Measurements from ENCODE around the gene FOXL2.

Gene FOXL2

DNA sequence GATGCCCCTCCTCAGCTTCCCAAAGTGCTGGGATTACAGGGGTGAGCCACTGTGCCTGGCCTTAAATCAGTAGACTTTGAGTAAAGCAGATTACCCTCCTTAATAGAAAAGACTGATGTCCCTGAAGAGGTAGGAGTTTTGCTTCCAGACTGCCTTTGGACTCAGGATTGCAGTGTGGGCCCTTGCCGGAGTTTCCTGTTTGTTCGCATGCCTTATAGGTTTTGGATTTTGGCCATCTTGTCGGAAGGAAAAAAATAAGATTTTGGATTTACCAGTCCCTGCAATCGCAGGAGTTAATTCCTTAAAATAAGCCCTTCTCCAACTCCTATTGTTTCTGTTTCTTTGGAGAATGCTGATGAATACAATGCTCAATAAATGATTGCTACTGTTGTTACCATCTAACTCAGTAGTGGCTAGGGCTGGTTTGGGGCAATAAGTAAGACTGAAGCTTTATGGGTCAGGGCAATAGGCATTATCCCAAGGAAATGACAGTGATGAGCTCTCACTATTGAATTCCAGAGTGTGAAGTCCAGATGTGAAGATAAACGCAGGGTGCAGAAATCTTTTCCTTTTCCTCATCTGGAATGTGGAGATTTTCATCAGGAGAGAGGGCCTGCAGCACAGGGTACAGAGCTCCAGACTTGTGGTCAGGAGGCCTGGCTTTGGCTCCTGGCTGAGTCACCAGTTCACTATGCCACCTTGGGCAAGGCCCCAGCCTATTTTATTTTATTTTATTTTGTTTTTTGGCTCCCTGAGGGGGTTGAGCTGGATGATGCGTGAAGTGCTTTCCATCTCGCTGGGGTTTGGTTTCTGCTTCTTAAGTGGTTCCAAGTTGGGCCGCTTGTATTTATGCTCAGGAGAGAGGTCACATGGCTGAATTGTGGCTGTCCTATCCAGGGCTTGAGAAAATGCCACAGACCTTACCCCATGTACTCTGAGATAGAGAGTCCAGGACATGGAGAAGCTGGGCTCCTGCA is 25.3 kb downstream of the FOXL2 start:
- Mint-ChIP-seq H3K4me3 (no peak overlapping the region), H3K9me3 (no peaks in the 10 kb centered on the region), H3K4me1 (peaks cover 7% of the 10 kb centered on the region), H3K27ac (peak overlapping the region in 1 of 2 donors; percentile 21), H3K27me3 (peaks cover 38% of the 10 kb centered on the region)
- ATAC-seq, result no peak
- DNase-seq, result no peak

DNA sequence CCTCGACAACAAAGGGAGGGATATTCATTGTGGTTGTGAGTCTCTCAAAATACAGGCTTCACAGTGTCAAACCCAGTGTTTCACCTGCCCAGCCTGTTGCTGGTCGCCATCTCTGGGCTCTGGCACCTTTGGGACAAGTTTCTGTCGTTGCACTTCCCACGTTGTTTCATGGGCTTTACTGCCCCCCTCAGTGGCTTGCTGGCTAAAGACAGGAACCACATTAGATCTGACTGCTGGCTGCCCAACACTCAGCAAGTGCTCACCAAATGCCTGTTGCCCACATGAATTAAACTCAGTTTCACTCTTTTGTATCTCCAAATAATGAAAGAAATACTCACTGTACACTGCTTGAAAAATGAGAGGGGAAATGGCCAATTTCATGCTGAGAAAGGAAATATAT is 27.6 kb downstream of the FOXL2 start:
- ATAC-seq (no peak), DNase-seq (no peak)
- H3K4me3 Mint-ChIP-seq, result no peak overlapping the region
- no peaks in the 10 kb centered on the region for H3K9me3 Mint-ChIP-seq
- H3K27ac Mint-ChIP-seq, result no peak overlapping the region
- peaks cover 31% of the 10 kb centered on the region for H3K27me3 Mint-ChIP-seq
- H3K4me1 Mint-ChIP-seq, result peaks cover 14% of the 10 kb centered on the region

DNA sequence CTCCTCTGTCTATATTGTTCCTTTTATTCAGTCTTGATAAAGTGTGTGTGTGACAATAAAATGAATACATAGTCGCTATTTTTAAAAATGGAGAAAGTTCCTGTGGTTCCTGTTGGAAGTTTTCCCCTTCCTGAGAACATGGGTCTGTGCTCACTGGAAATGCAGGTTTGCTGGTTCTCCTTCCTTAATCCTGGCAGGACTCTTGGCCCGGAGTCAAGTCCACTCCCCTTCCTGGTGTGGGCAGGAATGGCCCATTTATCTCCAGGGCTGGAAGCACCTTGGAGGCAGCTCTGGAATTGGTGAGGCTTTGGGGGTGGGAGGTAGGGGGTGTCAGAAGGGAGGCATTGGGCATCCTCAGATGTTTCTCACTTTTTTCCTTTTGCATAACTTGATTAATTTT is 30.1 kb downstream of the FOXL2 start:
- H3K27ac Mint-ChIP-seq, result no peak overlapping the region
- DNase-seq, result no peak
- ATAC-seq, result no peak
- peaks cover 23% of the 10 kb centered on the region for H3K27me3 Mint-ChIP-seq
- H3K9me3 Mint-ChIP-seq, result no peaks in the 10 kb centered on the region
- no peak overlapping the region for H3K4me3 Mint-ChIP-seq
- H3K4me1 Mint-ChIP-seq, result peaks cover 7% of the 10 kb centered on the region

DNA sequence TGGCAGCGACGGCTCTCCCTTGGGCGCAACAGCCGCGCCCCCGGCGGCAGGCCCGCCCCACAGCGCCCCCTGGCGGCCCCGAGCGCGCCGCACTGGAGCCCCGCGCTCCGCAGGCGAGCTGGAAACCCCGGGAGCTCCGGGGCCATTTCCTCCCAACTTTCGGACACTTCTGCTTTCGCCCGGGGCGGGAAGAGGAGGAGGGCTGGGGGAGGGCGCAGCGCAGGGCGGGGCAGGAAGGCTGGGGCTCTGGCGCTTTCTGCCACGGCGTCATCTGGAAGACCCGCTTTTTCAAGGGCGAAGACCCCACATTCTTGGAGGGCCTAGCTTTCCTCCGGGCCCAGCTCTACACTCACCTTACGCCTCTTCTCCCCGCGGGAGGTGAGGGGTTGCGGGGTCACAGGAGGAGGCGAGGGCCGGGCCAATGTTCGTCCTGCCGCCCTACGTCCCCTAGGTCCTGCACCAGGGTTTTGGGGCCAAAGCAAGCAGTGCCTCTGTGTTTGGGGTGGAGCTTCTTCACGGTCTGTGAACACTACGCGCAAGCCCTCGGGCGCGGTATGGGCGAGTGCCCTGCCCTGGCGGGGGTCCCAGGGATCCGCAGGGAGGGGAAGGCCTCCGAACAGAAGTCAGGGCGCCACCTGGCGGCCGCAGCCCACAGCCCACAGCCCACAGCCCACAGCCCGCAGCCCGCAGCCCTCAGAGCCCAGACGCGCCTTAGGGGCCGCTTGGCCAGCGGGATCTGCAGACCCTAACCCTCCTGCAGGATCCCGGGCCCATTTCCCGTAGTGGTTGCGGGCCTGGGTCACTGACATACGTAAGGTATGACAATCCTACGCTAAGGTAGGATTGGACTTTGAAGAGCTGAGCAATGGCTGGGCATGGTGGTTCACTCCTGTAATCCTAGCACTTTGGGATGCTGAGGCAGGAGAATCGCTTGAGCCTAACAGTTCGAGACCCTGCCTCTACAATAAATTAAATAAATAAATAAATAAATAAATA is 31.1 kb downstream of the FOXL2 start:
- Mint-ChIP-seq H3K27me3 (peaks cover 23% of the 10 kb centered on the region), H3K9me3 (no peaks in the 10 kb centered on the region), H3K4me3 (peak overlapping the region; percentile 87 to 93), H3K27ac (peak overlapping the region; percentile 87 to 91), H3K4me1 (peaks cover 7% of the 10 kb centered on the region)
- DNase-seq (peak; percentile 89 to 91), ATAC-seq (peak; percentile 94)

- ATAC-seq (peak; percentile 21), DNase-seq (no peak)
- Mint-ChIP-seq H3K27ac (no peak overlapping the region), H3K4me3 (peak overlapping the region; percentile 87 to 93), H3K9me3 (no peaks in the 10 kb centered on the region), H3K4me1 (peaks cover 7% of the 10 kb centered on the region), H3K27me3 (peaks cover 21% of the 10 kb centered on the region)
Measured at GRCh38 chr3:138914870-138915502, 32.0 kb downstream of the FOXL2 start.

DNA sequence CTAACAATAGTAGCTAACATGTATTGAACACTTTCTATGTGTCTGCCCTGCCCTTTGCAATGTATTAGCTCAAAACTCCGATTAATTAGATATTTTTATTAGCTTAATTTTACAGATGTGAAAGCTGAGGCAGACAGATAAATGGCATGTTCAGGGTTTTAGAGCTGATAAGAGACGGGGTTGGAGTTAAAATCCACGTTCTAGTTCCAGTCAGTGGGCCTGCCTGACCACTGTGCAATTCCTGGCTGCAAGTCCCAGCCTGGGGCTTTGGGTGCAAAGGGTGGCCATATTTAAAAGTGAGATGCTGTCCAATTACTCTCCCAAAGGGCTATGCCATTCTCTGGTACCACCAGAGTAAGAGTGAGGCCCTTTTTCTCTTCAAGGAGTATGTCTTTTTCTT is 33.2 kb downstream of the FOXL2 start:
- no peak overlapping the region for H3K4me3 Mint-ChIP-seq

DNA sequence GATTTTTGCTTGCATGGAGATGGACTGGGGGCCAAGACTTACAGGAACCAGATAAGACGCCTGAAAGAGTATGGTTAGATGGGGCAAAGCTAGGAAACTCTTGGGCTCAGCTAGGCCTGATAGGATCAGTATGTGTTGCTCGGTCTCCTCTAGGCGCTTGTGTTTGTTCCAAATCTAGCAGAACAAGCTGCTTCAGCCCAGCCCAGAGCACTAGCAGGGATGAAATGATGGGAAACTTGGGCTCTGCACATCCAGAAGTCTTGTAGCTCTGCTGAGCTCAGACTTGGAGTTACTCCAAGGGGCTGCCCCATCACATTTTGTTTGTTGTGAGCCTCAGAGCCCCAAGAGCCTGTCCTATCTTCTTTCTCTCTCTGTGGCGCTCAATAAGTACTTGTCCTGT is 34.7 kb downstream of the FOXL2 start:
- H3K27me3 Mint-ChIP-seq, result peaks cover 2% of the 10 kb centered on the region
- no peak overlapping the region for H3K27ac Mint-ChIP-seq
- H3K4me1 Mint-ChIP-seq, result peaks cover 7% of the 10 kb centered on the region
- no peak for ATAC-seq
- no peak for DNase-seq
- H3K9me3 Mint-ChIP-seq, result no peaks in the 10 kb centered on the region
- no peak overlapping the region for H3K4me3 Mint-ChIP-seq

More for the DNA sequence above, 33.2 kb downstream of the FOXL2 start:
- no peak for ATAC-seq
- no peaks in the 10 kb centered on the region for H3K9me3 Mint-ChIP-seq
- DNase-seq, result no peak
- H3K4me1 Mint-ChIP-seq, result peaks cover 7% of the 10 kb centered on the region
- H3K27me3 Mint-ChIP-seq, result peaks cover 15% of the 10 kb centered on the region
- no peak overlapping the region for H3K27ac Mint-ChIP-seq

DNA sequence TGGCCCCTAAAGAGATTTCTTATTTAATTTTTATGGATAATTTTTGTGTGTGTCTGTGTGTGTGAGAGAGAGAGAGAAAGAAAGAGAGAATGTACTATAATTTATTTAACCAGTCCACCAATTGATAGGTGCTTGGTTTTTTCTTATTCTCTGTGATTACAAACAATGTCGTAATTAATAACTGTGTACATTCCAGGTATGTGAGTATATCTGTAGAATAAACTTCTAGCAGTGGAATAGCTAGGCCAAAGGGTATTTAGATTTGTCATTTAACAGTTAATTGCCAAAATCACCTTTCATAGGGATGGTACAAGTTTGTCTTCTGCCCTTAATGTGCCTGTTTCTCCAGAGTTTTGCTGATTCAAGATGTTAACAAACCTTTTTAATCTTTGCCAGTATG is 35.3 kb downstream of the FOXL2 start:
- ATAC-seq (no peak), DNase-seq (no peak)
- Mint-ChIP-seq H3K4me1 (peaks cover 7% of the 10 kb centered on the region), H3K27ac (no peak overlapping the region), H3K27me3 (no peaks in the 10 kb centered on the region), H3K4me3 (no peak overlapping the region), H3K9me3 (no peaks in the 10 kb centered on the region)

DNA sequence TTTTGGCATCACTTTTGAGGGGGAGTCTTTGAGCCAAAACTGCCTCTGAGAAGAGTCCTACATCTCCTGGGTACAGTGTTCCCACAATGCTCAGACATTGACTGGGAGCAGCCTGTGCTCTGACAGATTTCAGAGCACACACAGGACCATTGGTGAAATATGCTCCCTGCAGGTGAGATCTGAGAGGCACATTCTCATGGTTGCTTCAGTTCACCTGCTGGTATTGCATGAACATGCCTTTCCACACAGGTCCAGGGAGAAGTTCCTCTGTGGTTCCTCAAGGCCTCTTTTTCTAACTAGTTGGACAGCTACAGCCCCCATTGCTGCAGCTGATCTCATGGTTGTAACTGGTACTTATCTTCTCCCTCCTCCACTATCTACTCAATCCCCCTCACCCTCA is 37.0 kb downstream of the FOXL2 start:
- Mint-ChIP-seq H3K27me3 (no peaks in the 10 kb centered on the region), H3K4me1 (peaks cover 3% of the 10 kb centered on the region), H3K4me3 (no peak overlapping the region), H3K27ac (no peak overlapping the region), H3K9me3 (no peaks in the 10 kb centered on the region)
- ATAC-seq (no peak), DNase-seq (no peak)

DNA sequence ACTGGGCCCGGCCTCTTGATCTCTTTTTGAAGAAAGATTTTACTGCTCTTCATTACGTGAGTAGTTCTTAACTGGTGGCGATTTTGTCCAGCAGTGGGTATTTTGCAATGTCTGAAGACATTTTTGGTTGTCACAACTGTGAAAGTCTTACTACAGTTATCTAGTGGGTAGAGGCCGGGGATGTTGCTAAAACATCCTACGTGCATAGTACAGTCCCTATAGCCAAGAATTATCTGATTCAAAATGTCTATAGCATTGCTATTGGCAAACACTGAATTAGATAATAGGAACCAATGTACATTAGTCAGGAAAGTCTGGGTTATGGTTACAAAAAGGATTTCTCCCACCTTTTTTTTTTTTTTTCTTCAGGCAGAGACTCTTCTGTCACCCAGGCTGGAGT is 38.1 kb downstream of the FOXL2 start:
- ATAC-seq, result no peak
- no peak for DNase-seq
- H3K4me3 Mint-ChIP-seq, result no peak overlapping the region
- H3K9me3 Mint-ChIP-seq, result no peaks in the 10 kb centered on the region
- no peak overlapping the region for H3K27ac Mint-ChIP-seq
- no peaks in the 10 kb centered on the region for H3K27me3 Mint-ChIP-seq
- H3K4me1 Mint-ChIP-seq, result no peaks in the 10 kb centered on the region

GRCh38 chr3:138907539-138907938 is 39.4 kb downstream of the FOXL2 start:
- Mint-ChIP-seq H3K27ac (no peak overlapping the region), H3K9me3 (no peaks in the 10 kb centered on the region), H3K4me3 (no peak overlapping the region), H3K27me3 (no peaks in the 10 kb centered on the region), H3K4me1 (no peaks in the 10 kb centered on the region)
- DNase-seq, result no peak
- ATAC-seq, result no peak

DNA sequence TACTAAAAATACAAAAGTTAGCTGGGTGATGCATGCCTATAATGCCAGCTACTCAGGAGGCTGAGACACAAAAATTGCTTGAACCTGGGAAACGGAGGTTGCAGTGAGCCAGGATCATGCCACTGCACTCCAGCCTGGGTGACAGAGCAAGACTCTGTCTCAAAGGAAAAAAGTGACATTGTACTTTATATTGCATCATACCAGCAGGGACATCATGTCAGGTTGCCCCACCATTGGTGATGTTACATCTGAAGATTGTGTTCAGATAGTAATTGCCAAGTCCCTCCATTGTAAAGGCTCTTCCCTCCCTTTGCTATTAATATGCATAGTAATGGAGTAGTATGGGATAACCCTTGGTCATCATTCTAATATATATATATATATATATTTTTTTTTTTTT is 44.8 kb downstream of the FOXL2 start:
- Mint-ChIP-seq H3K4me1 (no peaks in the 10 kb centered on the region), H3K27ac (no peak overlapping the region), H3K9me3 (no peaks in the 10 kb centered on the region), H3K4me3 (no peak overlapping the region), H3K27me3 (no peaks in the 10 kb centered on the region)
- ATAC-seq, result no peak
- DNase-seq, result no peak

- no peaks in the 10 kb centered on the region for H3K9me3 Mint-ChIP-seq
- no peaks in the 10 kb centered on the region for H3K4me1 Mint-ChIP-seq
- DNase-seq (no peak), ATAC-seq (no peak)
- H3K27me3 Mint-ChIP-seq, result no peaks in the 10 kb centered on the region
- H3K27ac Mint-ChIP-seq, result no peak overlapping the region
- H3K4me3 Mint-ChIP-seq, result no peak overlapping the region
Measured at GRCh38 chr3:138901567-138901966, 45.4 kb downstream of the FOXL2 start.

- H3K27me3 Mint-ChIP-seq, result no peaks in the 10 kb centered on the region
- no peaks in the 10 kb centered on the region for H3K9me3 Mint-ChIP-seq
- no peak for DNase-seq
- no peaks in the 10 kb centered on the region for H3K4me1 Mint-ChIP-seq
- H3K27ac Mint-ChIP-seq, result no peak overlapping the region
- ATAC-seq, result no peak
- no peak overlapping the region for H3K4me3 Mint-ChIP-seq
Measured at GRCh38 chr3:138899351-138899991, 47.5 kb downstream of the FOXL2 start.

- H3K27me3 Mint-ChIP-seq, result no peaks in the 10 kb centered on the region
- H3K4me3 Mint-ChIP-seq, result no peak overlapping the region
- H3K27ac Mint-ChIP-seq, result no peak overlapping the region
- H3K9me3 Mint-ChIP-seq, result no peaks in the 10 kb centered on the region
- no peak for ATAC-seq
- DNase-seq, result no peak
- no peaks in the 10 kb centered on the region for H3K4me1 Mint-ChIP-seq
Measured at GRCh38 chr3:138898708-138899107, 48.2 kb downstream of the FOXL2 start.
